Prostate gland (tissue), 2 donors: ENCODE data around the gene NDST1. TPM values are rescaled to one million over a fixed set of nuclear protein-coding genes. Genes with fewer than 3 reads are reported as not detected.
A peak's percentile ranks its signal among the peaks of the same experiment; 100 is the strongest.

ENCODE experiments used
- DNase-seq: peaks from one replicate; pipeline ENCODE4 v3.0.0-alpha.2; 2019; ENCODE audit warnings: low spot score
- H3K27ac ChIP-seq, 2 donors: fragments of 200-600 bp; sonication (generic); 2 replicates each; pipeline ENCODE4 v1.5.1; 2017 to 2019
- H3K27me3 ChIP-seq: fragments of 200-600 bp; sonication (generic); replicated peaks from 2 replicates; pipeline ENCODE4 v1.5.1; 2019; ENCODE audit not compliant: insufficient read depth
- H3K36me3 ChIP-seq, 2 donors: fragments of 200-600 bp; sonication (generic); 1 replicate in 1 of 2; 2 replicates in 1 of 2; pipeline versions ENCODE4 v1.5.1 to v1.8.1; 2017 to 2019
- H3K4me1 ChIP-seq: fragments of 200-600 bp; sonication (generic); replicated peaks from 2 replicates; pipeline ENCODE4 v1.5.1; 2019
- H3K4me3 ChIP-seq, 2 donors: fragments of 200-600 bp; sonication (generic); 2 replicates each; pipeline ENCODE4 v1.5.1; 2017 to 2019
- H3K9me3 ChIP-seq: fragments of 200-600 bp; sonication (generic); 2 replicates; pipeline ENCODE4 v1.5.1; 2017
- POLR2A ChIP-seq: fragments of 450-650 bp; IDR thresholded peaks from one replicate; pipeline ENCODE4 v1.6.1; 2016; ENCODE audit warnings: antibody characterized with exemption, mild to moderate bottlenecking
- POLR2AphosphoS5 ChIP-seq: sonication (generic); formaldehyde crosslinking; IDR thresholded peaks from one replicate; pipeline ENCODE4 v1.6.1; 2017; ENCODE audit warnings: antibody characterized with exemption
- WGBS: methylation state at CpG from one replicate; pipeline ENCODE4 v1.1.5; 2018; 5-methylcytosine and 5-hydroxymethylcytosine counted together
- intact Hi-C: fragments of 100-400 bp; cut with DNase I; formaldehyde crosslinking; loops from one replicate; pipeline ENCODE4 v1.14.2; 2022
- total RNA-seq, 2 donors: library from RNA; depleted of rRNA; stranded (reverse); fragments of >200 nt; gene quantifications; one replicate each; pipeline ENCODE4 v1.1.0, GENCODE V29; 2016
- TF ChIP-seq, protein P1 (sequence below), 4 experiments: fragments of 200-600 bp in 2 of 4; fragments of 450-650 bp in 2 of 4; sonication (generic) in 2 of 4; IDR thresholded peaks; 1 replicate in 3 of 4; 2 replicates in 1 of 4; pipeline ENCODE4 v1.5.1; 2016 to 2019; ENCODE audit warnings: antibody characterized with exemption in 4 of 4, mild to moderate bottlenecking in 2 of 4, moderate library complexity in 2 of 4

NDST1 gene
- 100 to 1,000 TPM in 1 of 2 donors, 10 to 100 TPM in 1; 65.8 to 175 TPM for total RNA-seq

DNA sequence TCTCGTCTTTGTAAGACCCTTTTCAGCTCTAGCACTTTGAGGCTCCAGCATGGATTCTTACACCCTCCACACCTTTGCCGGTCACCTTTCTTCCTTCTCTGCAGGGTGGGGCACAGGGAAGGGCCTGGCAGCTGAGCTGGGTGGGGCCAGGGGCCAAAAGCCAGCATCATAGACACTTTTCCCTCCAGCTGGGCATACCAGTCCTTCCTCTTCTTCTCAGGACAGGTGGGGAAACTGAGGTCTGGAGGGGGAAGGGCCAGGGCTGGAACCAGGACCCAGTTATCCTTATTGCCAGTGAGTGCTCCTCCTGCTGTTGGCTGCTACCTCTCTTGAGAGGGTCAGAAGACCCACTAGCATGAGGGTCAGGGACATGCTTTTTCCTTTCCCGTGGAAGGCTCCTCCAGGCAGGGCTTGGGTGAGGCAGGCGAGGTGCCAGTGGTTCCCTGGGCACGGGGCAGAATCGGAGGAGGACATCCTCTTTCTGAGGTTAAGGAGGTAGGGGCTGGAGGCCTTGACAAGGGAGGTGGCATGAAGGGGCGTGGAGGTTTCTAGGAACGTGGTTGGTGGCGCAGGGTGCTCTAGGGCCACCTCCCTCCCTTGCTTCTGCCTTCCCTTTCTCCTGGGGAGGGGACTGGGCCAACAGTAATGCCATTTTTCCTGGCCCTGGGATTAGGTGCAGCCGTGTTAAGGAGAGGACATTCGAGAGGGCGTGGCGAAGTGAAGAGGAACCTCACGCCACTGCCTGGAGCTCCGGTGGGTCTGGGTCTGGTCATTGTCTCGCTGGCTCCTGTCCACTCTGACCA, at the start of gene NDST1:
Gene NDST1, plus strand, starts transcription at position 658 of the 803 bp plus-strand sequence. CDS start 13,124 bp downstream, outside the sequence.
- H3K9me3 ChIP-seq, result no peaks in the 10 kb centered on the region
- 61% methylated on average over 16 of the region's 16 CpGs for WGBS
- TF ChIP-seq POLR2AphosphoS5 (no peak), POLR2A (no peak)
- TF ChIP-seq, protein P1, sequence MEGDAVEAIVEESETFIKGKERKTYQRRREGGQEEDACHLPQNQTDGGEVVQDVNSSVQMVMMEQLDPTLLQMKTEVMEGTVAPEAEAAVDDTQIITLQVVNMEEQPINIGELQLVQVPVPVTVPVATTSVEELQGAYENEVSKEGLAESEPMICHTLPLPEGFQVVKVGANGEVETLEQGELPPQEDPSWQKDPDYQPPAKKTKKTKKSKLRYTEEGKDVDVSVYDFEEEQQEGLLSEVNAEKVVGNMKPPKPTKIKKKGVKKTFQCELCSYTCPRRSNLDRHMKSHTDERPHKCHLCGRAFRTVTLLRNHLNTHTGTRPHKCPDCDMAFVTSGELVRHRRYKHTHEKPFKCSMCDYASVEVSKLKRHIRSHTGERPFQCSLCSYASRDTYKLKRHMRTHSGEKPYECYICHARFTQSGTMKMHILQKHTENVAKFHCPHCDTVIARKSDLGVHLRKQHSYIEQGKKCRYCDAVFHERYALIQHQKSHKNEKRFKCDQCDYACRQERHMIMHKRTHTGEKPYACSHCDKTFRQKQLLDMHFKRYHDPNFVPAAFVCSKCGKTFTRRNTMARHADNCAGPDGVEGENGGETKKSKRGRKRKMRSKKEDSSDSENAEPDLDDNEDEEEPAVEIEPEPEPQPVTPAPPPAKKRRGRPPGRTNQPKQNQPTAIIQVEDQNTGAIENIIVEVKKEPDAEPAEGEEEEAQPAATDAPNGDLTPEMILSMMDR (IDR thresholded peaks at IDR 0.05), result no peak
- H3K4me1 ChIP-seq, result peaks cover 55% of the 10 kb centered on the region
- H3K27me3 ChIP-seq, result no peaks in the 10 kb centered on the region
- peak within 1 kb of the TSS; percentile 66 to 67 for H3K27ac ChIP-seq
- intact Hi-C loops, result no loop called here
- no peaks in the 10 kb centered on the region for H3K36me3 ChIP-seq
- DNase-seq, result no peak
- no peak within 1 kb of the TSS for H3K4me3 ChIP-seq

DNA sequence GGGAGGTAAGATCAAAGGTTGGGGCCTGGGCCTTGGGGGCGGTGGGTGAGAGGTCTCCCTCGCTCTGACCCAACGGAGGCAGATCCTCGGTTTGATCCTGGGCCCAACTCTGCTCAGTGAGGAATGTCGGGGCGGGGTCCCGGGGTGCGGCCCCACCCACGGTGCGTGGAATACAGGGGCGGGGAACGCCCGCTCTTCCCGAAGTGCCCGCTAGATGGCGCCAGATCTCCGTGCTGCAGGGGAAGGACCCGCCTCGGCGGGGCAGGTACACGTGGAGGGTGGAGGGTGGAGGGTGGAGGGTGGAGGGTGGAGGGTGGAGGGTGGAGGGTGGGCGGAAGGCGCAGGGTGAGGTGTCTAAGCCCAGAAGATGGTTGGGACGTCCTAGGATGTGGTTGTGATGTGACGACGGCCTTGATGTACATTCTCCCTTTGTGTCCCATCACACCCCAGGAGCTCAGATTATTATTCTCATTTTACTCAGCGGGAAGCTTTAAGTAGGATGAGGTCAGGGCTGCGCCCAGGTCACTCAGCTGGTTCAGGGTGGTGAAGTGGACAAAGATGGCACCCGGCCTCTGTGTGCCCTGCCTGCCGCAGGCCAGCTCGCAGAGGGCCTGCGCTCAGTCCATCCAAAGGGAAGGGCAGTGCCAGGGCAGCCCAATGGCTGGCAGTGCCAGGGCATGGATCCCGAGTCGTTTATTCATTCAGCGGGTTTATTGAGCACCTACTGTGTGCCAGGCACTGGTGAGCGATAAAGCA, 49.0 kb upstream of the NDST1 start:
- intact Hi-C loops, result no loop called here

DNA sequence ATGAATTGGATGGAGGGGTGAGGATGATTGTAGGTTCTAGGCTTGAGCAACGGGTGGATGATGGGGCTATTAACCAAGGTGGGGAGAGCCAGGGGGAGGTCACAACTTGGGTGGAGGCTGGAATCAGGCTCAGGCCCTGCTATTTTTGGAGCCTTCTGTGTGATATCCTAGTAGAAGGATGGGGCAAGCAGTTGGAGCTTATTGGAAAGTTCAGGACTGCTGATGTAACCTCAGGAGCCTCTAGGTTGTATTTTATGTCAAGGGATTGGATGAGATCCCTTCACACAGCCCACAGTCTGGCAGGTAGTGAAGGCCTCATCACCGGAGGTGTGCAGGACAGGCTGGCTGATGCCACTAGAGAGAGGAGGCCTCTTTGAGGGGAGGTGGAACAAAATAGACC, 47.1 kb upstream of the NDST1 start:
- TF ChIP-seq, protein P1 (IDR thresholded peaks at IDR 0.05), result no peak
- TF ChIP-seq POLR2A (no peak), POLR2AphosphoS5 (no peak)
- 40% methylated on average over 2 of the region's 2 CpGs for WGBS
- H3K9me3 ChIP-seq, result no peaks in the 10 kb centered on the region
- H3K27me3 ChIP-seq, result no peaks in the 10 kb centered on the region
- H3K4me3 ChIP-seq, result no peak overlapping the region
- no peaks in the 10 kb centered on the region for H3K4me1 ChIP-seq
- H3K27ac ChIP-seq, result no peak overlapping the region
- no peak for DNase-seq
- intact Hi-C loops, result loop anchor here (5.0 to 10.0 kb wide), 3 partner anchors 62 to 384 kb away; partner anchors contain the start of gene IRGM
- no peaks in the 10 kb centered on the region for H3K36me3 ChIP-seq

More for the DNA sequence above, 49.0 kb upstream of the NDST1 start:
- H3K4me1 ChIP-seq, result no peaks in the 10 kb centered on the region
- no peaks in the 10 kb centered on the region for H3K27me3 ChIP-seq
- H3K4me3 ChIP-seq, result no peak overlapping the region
- no peaks in the 10 kb centered on the region for H3K36me3 ChIP-seq
- peak; percentile 62 for DNase-seq
- no peaks in the 10 kb centered on the region for H3K9me3 ChIP-seq
- TF ChIP-seq, protein P1 (IDR thresholded peaks at IDR 0.05), result peak; percentile 83 to 90 (median 88)
- TF ChIP-seq POLR2AphosphoS5, result peak; percentile 31
- no peak for TF ChIP-seq POLR2A
- H3K27ac ChIP-seq, result no peak overlapping the region
- WGBS, result 19% methylated on average over 35 of the region's 36 CpGs

DNA sequence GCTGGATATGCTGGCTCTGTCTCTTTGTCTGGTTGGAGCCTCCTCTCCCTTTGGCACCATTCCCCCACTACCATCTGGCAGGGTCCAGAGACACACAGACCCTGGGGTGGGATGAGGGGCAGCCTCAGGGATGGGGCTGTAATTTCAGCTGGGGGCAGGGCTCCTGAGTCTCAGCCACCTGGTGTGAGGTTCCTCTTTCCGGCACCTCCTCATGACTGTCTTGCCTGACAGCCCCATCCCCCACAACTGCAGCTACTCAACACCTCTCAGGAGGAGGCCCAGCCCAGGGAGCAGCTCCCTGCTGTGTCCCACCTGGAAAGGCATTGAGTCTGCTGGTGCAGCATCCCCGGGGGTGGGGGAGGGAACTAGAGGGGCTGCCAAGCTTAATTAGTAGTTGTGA, 46.7 kb upstream of the NDST1 start:
- DNase-seq, result no peak
- H3K27ac ChIP-seq, result no peak overlapping the region
- no peaks in the 10 kb centered on the region for H3K9me3 ChIP-seq
- intact Hi-C loops, result loop anchor here (5.0 to 10.0 kb wide), 3 partner anchors 61 to 384 kb away; partner anchors contain the start of gene IRGM
- TF ChIP-seq, protein P1 (IDR thresholded peaks at IDR 0.05), result no peak
- TF ChIP-seq POLR2AphosphoS5, result no peak
- no peak for TF ChIP-seq POLR2A
- no peaks in the 10 kb centered on the region for H3K27me3 ChIP-seq
- no peaks in the 10 kb centered on the region for H3K36me3 ChIP-seq
- WGBS, result 41% methylated on average over 2 of the region's 2 CpGs
- H3K4me1 ChIP-seq, result no peaks in the 10 kb centered on the region
- no peak overlapping the region for H3K4me3 ChIP-seq
